GM12891 (cell line): ENCODE measurements around the gene AAR2.

Experiments used
- DNase-seq: peaks from one replicate; pipeline ENCODE4 v3.0.0; 2011; ENCODE audit warnings: low spot score; ENCODE audit not compliant: insufficient read length
- FAIRE-seq: peaks from 2 replicates; lab custom pipeline; 2011; peaks lifted over from hg19 to GRCh38; lab: Jason Lieb, UNC
- PAX5 ChIP-seq: IDR thresholded peaks from 2 replicates; pipeline ENCODE4 v1.6.1; 2011; ENCODE audit warnings: low read length, moderate library complexity, mild to moderate bottlenecking; ENCODE audit not compliant: insufficient read depth, severe bottlenecking
- POLR2A ChIP-seq: IDR thresholded peaks from 2 replicates; pipeline ENCODE4 v1.6.1; 2011; ENCODE audit warnings: low read depth, low read length, control low read depth
- POLR2AphosphoS5 ChIP-seq: IDR thresholded peaks from 2 replicates; pipeline ENCODE4 v1.6.1; 2011; ENCODE audit warnings: low read depth, low read length, control low read depth
- POU2F2 ChIP-seq: IDR thresholded peaks from 2 replicates; pipeline ENCODE4 v1.6.1; 2011; ENCODE audit warnings: low read depth, mild to moderate bottlenecking, control low read depth, low read length, moderate library complexity
- SPI1 ChIP-seq: IDR thresholded peaks from 2 replicates; pipeline ENCODE4 v1.6.1; 2011; ENCODE audit warnings: low read depth, low read length, control low read depth
- TAF1 ChIP-seq: IDR thresholded peaks from 2 replicates; pipeline ENCODE4 v1.6.1; 2011; ENCODE audit warnings: low read depth, low read length, control low read depth

The AAR2 gene

GRCh38 chr20:36275011-36275410 is 38.7 kb downstream of the AAR2 start:
- TF ChIP-seq POU2F2 (no peak), POLR2AphosphoS5 (no peak), TAF1 (no peak), SPI1 (no peak), PAX5 (no peak), POLR2A (no peak)
- DNase-seq (no peak), FAIRE-seq (no peak)

- no peak for DNase-seq
- no peak for FAIRE-seq
- TF ChIP-seq POLR2AphosphoS5 (no peak), SPI1 (no peak), POU2F2 (no peak), PAX5 (no peak), POLR2A (no peak), TAF1 (no peak)
Measured at GRCh38 chr20:36275441-36276189, 39.3 kb downstream of the AAR2 start.

- TF ChIP-seq PAX5 (no peak), POLR2AphosphoS5 (no peak)
- DNase-seq (no peak), FAIRE-seq (no peak)
Measured at GRCh38 chr20:36277546-36277945, 41.3 kb downstream of the AAR2 start.

- FAIRE-seq = no peak
- no peak for DNase-seq
- no peak for TF ChIP-seq POLR2A
- no peak for TF ChIP-seq POU2F2
- no peak for TF ChIP-seq SPI1
- TF ChIP-seq POLR2AphosphoS5 = no peak
- no peak for TF ChIP-seq TAF1
- TF ChIP-seq PAX5 = no peak
Measured at GRCh38 chr20:36279362-36279761, 43.1 kb downstream of the AAR2 start.

- FAIRE-seq (no peak), DNase-seq (no peak)
- TF ChIP-seq POLR2AphosphoS5 (no peak), POLR2A (no peak)
Measured at GRCh38 chr20:36279776-36280175, 43.5 kb downstream of the AAR2 start.

- no peak for TF ChIP-seq PAX5
- TF ChIP-seq POU2F2 = no peak
- TF ChIP-seq POLR2A = no peak
- no peak for TF ChIP-seq TAF1
- no peak for TF ChIP-seq SPI1
- TF ChIP-seq POLR2AphosphoS5 = no peak
- FAIRE-seq = no peak
- DNase-seq = no peak
Measured at GRCh38 chr20:36281785-36282380, 45.6 kb downstream of the AAR2 start.

GRCh38 chr20:36284751-36285150 is 48.5 kb downstream of the AAR2 start:
- FAIRE-seq (no peak), DNase-seq (no peak)
- TF ChIP-seq TAF1 = no peak
- TF ChIP-seq POU2F2 = no peak
- TF ChIP-seq POLR2AphosphoS5 = no peak
- no peak for TF ChIP-seq SPI1
- no peak for TF ChIP-seq PAX5
- TF ChIP-seq POLR2A = no peak

GRCh38 chr20:36285746-36286447 is 49.6 kb downstream of the AAR2 start:
- TF ChIP-seq POU2F2 (no peak), POLR2AphosphoS5 (no peak), SPI1 (no peak)
- FAIRE-seq (no peak), DNase-seq (no peak)

- FAIRE-seq = no peak
- no peak for DNase-seq
- no peak for TF ChIP-seq TAF1
Measured at GRCh38 chr20:36297656-36298055, 61.4 kb downstream of the AAR2 start.

GRCh38 chr20:36298061-36298460 is 61.8 kb downstream of the AAR2 start:
- FAIRE-seq = no peak
- no peak for TF ChIP-seq TAF1
- no peak for TF ChIP-seq SPI1
- no peak for TF ChIP-seq POLR2A
- no peak for TF ChIP-seq POU2F2
- no peak for TF ChIP-seq PAX5
- TF ChIP-seq POLR2AphosphoS5 = no peak
- DNase-seq = no peak
